ENCODE measurements around the gene LRP1-AS.

- TF ChIP-seq CTCF (IDR thresholded peaks at IDR 0.05): no peak
- TF ChIP-seq POLR2AphosphoS5 (IDR thresholded peaks at IDR 0.05): no peak
- no peak for TF ChIP-seq POLR2A (IDR thresholded peaks at IDR 0.05)
These were observed 39.8 kb downstream of the LRP1-AS start for GRCh38 chr12:57107456-57108155.
